GM23338 (cell line): ENCODE results near the gene GRK5. TPM values are rescaled to one million over a fixed set of nuclear protein-coding genes. Genes with fewer than 3 reads are reported as not detected.

Source experiments
- CTCF ChIP-seq, 2 experiments: fragments of 200-600 bp in 1 of 2; sonication (generic) in 1 of 2; conservative IDR thresholded peaks; 2 replicates each; pipeline versions ENCODE4 v1.5.1 to v1.6.1; 2016 to 2017; ENCODE audit warnings: antibody characterized with exemption in 2 of 2, low read depth in 2 of 2, mild to moderate bottlenecking in 2 of 2, moderate library complexity in 1 of 2
- ETS1 ChIP-seq: IDR thresholded peaks from 2 replicates; pipeline ENCODE4 v1.6.1; 2016; ENCODE audit warnings: antibody characterized with exemption
- EZH2 ChIP-seq: fragments of 200-600 bp; sonication (generic); IDR thresholded peaks from one replicate; pipeline ENCODE4 v1.8.0; 2017; ENCODE audit warnings: antibody characterized with exemption, mild to moderate bottlenecking, low read depth; ENCODE audit not compliant: unreplicated experiment
- EZH2phosphoT487 ChIP-seq: fragments of 200-600 bp; sonication (generic); IDR thresholded peaks from one replicate; pipeline ENCODE4 v1.8.1; 2018; ENCODE audit warnings: antibody characterized with exemption; ENCODE audit not compliant: unreplicated experiment
- JUNB ChIP-seq: IDR thresholded peaks from one replicate; pipeline ENCODE4 v1.6.1; 2016; ENCODE audit warnings: antibody characterized with exemption; ENCODE audit not compliant: unreplicated experiment
- NANOG ChIP-seq: IDR thresholded peaks from 2 replicates; pipeline ENCODE4 v1.6.1; 2016; ENCODE audit warnings: antibody characterized with exemption, borderline replicate concordance
- ZNF114 ChIP-seq: fragments of 250-450 bp; sonication (Bioruptor Pico); IDR thresholded peaks from 2 replicates; pipeline ENCODE4 v1.5.0; 2020; ENCODE audit warnings: mild to moderate bottlenecking, moderate library complexity
- ZNF462 ChIP-seq: fragments of 250-450 bp; sonication (Bioruptor Pico); IDR thresholded peaks from 2 replicates; pipeline ENCODE4 v1.5.0; 2020; ENCODE audit warnings: mild to moderate bottlenecking, moderate library complexity
- polyA plus RNA-seq: library from polyadenylated mRNA; unstranded; fragments of >200 nt; fragmentation: Nextera tagmentation; extraction: Ambion mirVana; gene quantifications from 2 replicates; pipeline ENCODE4 v1.2.1, GENCODE V29; 2016
- total RNA-seq: library from RNA; depleted of rRNA; stranded (reverse); fragments of >200 nt; shearing (Covaris generic); gene quantifications from 2 replicates; pipeline ENCODE4 v1.2.3, GENCODE V29; 2014

GRK5 gene
- total and polyA plus RNA-seq, 2 experiments from 2014 or later: 0.53 to 2.0 TPM

- TF ChIP-seq ZNF462 (CRISPR knock-in tag) (no peak), ETS1 (no peak), JUNB (no peak), ZNF114 (CRISPR knock-in tag) (no peak), EZH2 (no peak), CTCF (conservative IDR thresholded peaks at IDR 0.05; ENCODE audit: low read depth in 2 of 2) (no peak), EZH2phosphoT487 (no peak), NANOG (no peak)
Observed at GRCh38 chr10:119278126-119278709, 70.8 kb downstream of the GRK5 start (continued).
